GM21360 (cell line): Measurements from ENCODE around the gene MYO7B.

Experiments used
- ATAC-seq: cut with Tn5 transposase; IDR thresholded peaks from one replicate; pipeline ENCODE4 v1.9.1; 2021; ENCODE audit warnings: mild to moderate bottlenecking, moderate library complexity; ENCODE audit not compliant: unreplicated experiment

The MYO7B gene

DNA sequence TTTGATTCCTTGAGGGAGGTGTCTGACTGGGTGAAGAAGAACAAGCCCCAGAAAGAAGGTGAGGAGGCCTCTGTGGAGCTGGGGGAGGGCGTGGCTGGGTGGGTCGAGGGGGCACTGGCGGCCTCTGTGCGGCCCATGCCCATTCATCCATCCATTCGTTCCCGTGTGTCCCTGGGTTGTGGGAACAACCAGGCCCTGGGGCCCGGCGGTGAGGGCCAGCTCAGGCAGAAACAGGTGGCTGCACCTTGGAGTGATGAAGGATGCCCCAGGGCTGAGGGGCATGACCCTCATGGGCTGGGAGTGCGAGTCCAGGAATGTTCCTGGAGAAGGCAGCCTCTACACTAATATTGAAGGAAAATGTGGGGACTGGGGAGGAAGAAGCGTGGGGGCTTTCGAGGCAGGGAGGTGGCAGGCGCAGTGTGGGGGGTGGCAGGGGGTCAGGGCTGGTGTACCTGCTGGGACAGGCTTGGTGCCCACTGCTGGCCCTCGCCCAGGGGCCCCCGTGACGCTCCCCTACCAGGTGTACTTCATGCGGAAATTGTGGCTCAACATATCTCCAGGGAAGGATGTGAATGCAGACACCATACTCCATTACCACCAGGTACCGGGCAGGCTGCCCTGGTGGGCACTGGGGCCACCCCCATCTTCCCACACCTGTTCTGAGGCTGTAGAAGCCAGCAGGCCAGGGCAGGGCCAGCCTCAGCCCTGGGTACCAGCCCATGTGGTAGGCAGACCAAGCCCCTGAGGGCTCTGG is 99.3 kb downstream of the MYO7B start:
- ATAC-seq, result no peak

DNA sequence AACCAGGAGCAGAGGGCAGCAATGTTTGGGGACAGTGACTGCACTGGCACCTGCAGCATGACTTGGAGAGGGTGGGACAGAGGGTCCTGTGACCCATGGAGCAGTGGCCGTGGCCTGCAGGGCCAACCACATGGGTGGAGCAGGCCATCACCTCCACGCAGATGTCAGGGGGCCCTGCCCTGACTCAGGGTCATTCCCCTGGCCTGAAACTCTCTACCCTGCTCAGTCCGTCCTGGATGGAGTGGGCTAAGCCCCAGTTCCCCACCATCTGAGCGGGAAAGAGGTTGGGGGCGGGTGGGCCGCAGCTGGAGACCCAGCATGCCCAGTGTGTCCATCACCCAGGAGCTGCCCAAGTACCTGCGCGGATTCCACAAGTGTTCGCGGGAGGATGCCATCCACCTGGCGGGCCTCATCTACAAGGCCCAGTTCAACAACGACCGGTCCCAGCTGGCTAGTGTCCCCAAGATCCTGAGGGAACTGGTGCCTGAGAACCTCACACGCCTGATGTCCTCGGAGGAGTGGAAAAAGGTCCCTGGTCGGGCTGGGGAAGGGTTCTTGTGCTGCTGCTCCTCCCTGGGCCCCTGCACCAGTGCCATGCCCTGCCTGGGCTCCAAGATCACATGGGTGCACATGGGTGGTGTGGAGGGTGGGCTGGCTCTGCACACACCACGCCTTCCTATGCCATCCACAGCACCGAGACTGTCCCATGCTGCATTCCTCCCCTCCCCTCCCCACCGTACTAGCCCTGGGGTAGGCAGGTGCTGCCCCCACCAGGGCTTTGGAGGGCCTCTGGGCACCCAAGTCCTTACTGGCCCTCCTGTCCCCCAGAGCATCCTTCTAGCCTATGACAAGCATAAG is 100.1 kb downstream of the MYO7B start:
- ATAC-seq, result no peak

DNA sequence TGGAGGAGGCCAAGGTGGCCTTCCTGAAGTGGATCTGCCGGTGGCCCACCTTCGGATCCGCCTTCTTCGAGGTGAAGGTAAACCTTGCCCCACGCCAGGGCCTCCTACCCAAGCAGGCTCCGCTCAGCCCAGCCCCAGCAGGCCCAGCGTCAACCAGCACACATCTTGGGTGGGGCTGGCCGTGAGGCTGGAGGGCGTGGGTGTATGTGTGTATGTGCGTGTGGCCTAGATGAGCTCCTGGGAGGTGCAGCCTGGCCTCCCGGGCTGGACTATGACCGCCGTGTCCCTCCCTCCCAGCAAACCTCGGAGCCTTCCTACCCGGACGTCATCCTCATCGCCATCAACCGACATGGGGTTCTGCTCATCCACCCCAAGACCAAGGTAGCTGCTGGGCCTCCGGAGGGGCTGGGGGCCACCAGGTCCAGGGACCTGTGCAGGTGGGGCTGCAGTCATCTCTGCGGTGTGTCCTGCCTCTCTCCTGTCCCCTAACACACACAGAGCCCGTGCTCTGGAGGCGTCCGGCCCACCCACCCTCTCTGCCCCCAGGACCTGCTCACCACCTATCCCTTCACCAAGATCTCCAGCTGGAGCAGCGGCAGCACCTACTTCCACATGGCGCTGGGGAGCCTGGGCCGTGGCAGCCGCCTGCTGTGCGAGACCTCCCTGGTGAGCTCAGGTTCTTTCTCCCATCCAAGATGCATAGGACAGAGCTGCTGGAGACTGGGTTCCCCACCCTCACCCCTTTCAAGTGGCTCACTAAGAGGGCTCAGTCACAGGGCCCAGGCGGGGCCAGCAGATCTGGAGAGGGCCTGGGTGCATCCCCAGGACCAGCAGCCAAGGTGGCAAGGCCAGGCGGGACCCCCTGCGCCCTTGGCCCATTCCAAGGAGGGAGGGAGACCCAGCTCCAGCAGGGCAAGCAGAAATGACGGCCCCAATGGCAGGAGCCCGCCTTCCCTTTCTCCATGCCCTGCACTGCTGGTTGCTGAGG is 101.1 kb downstream of the MYO7B start:
- ATAC-seq, result no peak

DNA sequence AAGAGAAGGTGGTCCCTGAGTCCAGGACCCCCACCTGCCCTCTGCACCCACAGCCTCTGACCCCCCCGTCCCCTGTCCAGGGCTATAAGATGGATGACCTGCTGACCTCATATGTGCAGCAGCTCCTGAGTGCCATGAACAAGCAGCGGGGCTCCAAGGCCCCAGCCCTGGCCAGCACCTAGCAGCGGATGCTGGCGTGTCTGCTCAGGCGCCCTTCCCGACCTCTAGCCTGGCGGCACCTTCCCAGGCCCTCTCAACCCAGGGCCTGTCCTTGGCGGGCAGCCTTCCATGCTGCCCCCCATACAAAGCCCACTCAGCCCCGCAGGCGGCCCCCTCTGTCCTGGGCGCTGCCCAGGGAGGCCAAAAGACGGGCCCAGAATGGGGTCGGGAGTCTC is 101.8 kb downstream of the MYO7B start:
- no peak for ATAC-seq

DNA sequence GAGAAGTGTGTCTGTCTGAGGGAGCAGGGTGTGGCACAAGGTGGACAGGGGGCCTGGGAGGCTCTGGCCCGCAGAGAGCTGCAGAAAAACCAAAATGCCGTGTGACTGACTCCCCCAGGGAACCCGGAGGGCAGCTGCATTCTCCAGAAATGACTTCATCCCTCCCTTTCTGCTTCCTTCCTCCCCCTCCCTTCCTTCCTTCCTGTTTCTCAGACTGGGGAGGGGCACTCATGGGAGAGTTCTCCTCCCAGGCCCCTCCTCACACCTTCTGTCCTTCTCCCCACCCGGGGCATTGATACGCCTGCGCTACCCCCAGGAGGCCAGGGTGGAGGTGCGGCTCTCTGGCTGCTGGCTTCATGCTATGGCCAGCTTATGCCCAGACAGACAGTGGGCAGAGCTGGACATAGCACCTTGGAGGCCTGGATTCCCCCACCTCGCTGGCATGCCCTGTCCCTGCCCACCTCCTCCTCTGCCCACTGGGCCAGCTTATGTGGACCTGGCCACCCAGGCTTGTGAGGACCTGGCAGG is 102.3 kb downstream of the MYO7B start:
- ATAC-seq, result no peak

GRCh38 chr2:127638361-127639110 is 103.1 kb downstream of the MYO7B start:
- ATAC-seq, result no peak

DNA sequence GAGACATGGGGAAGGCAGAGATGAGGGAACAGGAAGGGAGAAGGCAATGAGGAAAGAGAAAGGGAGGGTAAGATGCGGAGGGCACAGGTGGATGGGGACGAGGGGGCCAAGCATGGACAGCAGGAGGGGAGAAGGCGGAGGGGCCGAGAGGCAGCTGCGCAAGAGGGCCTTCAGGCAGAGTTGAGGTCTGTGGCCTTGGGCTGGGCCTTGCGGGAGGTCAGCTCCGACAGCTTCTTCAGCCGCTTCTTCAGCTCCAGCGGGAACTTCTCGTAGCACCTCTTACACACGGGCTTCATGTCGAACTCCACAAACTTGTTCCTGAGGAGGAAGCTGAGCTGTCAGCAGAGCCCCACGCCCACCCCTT is 103.6 kb downstream of the MYO7B start:
- ATAC-seq, result no peak

- no peak for ATAC-seq
Measured at GRCh38 chr2:127640082-127641072, 104.9 kb downstream of the MYO7B start.

DNA sequence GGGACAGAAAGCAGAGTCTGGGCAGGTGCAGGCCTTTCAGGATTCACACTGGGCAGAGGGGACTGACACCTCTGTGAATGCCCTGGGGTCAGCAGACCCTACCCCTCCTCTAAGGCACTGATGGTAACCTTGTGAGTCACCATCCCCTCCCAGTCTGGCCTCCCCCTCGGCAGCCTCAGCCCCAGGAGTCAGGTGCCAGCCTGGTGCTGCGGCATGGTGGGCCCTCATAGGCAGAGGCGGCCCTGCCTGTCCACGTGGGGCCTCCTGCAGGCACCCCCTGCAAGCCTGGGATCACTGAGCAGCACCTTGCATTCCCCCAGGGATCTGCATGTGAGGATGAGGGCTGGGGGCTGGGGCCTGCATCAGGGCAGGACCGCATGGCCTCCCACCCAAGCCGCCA is 105.7 kb downstream of the MYO7B start:
- ATAC-seq, result no peak

GRCh38 chr2:127641846-127642507 is 106.5 kb downstream of the MYO7B start:
- ATAC-seq, result no peak

DNA sequence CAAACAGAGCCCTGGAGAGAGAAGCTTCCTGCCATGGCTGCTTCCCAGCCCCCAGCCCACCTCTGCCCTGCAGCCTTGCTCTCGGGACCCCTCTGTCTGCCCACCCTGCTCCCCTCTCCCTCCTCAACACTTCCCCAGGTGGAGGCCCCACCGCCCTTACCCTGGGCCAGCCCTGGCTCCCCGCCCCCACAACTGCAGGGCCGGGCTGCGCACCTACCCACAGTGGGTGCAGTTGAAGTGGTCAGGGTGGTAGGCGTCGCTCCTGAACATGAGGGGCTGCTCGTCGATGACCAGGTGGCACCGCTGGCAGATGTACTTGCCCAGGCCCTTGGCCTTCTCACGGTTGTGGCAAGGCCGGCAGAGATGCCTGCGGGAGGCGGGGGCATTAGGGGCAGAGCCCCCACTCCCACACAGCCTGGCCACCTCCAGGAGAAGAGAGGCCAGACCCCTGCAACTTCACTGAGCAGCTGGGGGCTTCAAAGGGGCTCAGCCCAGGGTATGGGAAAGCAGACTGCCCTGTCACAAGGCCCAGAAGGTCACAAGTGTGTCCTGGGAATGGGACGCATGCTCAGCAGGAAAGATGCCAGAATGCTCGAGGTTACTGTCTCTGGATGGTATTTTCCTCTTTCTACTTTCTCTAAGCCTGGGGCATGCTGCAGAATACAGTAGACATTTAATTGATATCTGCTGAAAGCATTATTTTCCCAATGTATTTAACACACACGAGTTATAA is 107.4 kb downstream of the MYO7B start:
- ATAC-seq, result no peak

GRCh38 chr2:127643439-127644065 is 108.1 kb downstream of the MYO7B start:
- ATAC-seq, result no peak

GRCh38 chr2:127644066-127645025 is 108.9 kb downstream of the MYO7B start:
- ATAC-seq, result no peak

- ATAC-seq, result no peak
Measured at GRCh38 chr2:127645026-127645394, 109.5 kb downstream of the MYO7B start.

DNA sequence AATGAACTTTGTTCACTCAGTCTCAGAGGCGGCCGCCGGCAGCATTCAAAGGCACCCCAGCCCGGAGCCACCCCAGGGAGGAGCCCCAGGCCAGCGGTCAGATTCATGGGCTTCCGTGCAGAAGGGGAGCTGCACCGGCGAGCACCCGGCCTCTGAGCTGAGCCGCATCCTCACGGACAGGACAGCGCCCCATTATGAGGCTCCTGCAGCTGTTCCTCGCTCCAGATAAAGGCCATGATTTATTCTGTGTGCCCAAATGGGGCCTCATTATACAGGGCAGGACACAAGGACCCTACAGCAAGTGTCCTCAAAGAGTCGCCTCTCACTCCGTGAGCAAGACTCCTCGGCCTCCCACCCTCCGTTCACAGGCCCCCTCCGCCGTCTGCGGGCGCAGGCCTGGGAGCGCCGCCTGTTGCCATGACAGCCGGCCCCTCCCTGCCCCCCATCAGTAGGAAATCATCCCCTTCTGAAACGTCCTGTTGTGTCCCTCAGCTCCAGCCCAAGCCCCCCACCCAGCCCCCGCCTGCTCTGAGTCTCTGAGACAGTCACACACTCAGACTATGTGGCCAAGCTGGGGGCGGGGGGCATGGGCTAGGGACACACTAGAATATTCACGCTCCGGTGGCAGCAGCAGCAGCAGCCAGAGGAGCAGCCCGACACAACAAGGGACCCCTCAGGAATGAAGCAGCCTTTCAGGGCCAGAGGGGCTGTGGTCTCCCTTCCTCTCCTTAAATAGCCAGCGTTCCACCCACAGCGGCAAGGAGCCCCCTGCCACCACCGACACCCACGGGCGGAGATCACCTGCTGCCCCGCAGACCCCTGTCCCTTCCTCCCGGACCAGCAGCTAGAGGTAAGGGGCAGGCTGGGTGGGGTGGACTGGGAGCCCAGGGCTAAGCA is 110.2 kb downstream of the MYO7B start, which contains the start of gene GPR17:
TSS of gene GPR17 (plus strand) at position 759 of the 897 bp plus-strand sequence. CDS start 4,583 bp downstream, outside the sequence.
- ATAC-seq, result no peak
